LHCN-M2 (cell line): ENCODE data around the gene AARS2. TPM values are rescaled to one million over a fixed set of nuclear protein-coding genes. Genes with fewer than 3 reads are reported as not detected.
"Not testable (repeated sequence)": the region's sequence is repeated elsewhere in the genome, so short reads cannot be mapped to it uniquely, and the experiment has no call there.

ENCODE experiments used
- DNase-seq: peaks from one replicate; pipeline ENCODE4 v3.0.0-alpha.2; 2012; ENCODE audit warnings: low read depth
- total RNA-seq: library from RNA; depleted of rRNA; stranded (reverse); fragments of >200 nt; gene quantifications from 2 replicates; pipeline ENCODE4 v1.2.3, GENCODE V29; 2014

Gene AARS2
- total RNA-seq, 1 experiment from 2014 or later = 17.1 TPM

DNA sequence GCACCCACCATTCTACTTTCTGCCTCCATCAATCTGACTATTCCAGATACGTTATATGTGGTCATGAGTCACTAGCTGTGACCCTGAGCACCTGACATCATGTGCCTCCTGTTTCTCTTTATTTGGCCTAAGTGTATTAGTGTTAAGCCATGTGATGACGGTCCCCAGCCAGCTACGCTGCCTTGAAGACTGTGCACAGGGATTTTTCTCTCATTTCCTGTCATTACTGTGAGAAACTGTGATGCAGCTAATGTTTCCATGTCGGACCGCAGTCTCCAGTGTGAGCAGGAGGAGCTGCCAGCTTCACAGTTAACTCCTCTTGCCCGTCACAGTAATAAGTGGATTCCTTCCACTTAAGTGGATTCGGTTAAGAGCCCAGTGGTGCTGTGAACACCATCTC lies 19.4 kb upstream of the AARS2 start:
- DNase-seq = peak; percentile 20

DNA sequence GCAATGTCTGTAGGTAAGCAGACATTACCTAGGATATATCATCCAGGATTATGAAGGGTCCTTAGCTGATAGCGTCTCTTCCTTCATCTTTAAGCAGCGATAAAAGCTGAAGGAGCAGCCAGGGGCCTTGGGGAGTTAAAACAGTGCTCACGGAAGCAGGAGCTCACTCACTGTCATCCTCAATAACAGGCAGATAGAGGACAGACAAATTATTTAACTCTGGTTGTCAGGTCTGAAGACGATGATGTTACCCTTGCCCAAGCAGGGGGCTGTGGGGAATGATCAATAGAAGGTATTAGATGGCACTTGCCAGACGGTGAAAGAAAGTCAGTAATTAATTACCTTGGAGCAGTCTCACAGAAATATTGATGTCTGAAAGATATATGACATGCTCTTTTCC lies 16.7 kb upstream of the AARS2 start:
- no peak for DNase-seq

DNA sequence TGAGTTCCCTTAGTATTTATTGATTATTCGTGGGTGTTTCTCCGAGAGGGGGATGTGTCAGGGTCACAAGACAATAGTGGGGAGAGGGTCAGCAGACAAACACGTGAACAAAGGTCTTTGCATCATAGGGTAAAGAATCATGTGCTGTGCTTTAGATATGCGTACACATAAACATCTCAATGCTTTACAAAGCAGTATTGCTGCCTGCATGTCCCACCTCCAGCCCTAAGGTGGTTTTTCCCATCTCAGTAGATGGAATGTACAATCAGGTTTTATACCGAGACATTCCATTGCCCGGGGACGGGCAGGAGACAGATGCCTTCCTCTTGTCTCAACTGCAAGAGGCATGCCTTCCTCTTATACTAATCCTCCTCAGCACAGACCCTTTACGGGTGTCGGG lies 15.1 kb upstream of the AARS2 start:
- not testable (repeated sequence) for DNase-seq

DNA sequence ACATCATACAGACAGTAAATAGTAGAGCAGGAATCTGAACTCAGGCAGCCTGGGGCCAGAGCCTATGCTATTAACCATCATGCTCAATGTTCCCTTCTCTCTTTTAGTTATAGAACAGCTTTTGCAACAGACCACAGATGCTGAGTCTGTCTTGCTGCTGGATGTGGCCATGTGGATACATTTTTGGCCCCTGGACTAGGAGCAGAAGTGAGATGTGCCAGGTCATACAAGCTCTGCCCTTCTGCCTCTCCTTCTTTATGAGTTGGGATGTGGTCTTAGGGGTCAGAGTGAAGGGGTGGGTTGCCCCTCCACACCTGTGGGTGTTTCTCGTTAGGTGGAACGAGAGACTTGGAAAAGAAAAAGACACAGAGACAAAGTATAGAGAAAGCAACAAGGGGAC lies 14.6 kb upstream of the AARS2 start:
- no peak for DNase-seq

DNA sequence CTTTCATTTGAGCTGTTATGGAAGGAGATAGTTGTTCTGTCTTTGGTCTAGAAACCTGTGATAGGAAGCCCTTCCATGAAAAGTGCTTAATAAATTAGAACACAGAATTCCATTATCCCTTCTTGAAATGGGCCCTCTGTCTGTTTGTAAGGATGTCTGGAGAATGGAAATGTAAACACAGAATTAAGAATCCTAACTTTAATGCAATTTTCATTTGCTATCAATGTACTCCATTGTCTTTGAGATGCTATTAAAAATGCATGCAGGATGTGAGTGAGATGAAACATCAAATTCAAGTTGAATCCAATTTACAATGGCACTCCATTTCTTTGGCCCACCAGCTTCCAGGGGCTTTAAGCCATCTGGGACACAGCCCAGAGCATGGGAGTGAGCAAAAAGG lies 13.9 kb upstream of the AARS2 start:
- no peak for DNase-seq

DNA sequence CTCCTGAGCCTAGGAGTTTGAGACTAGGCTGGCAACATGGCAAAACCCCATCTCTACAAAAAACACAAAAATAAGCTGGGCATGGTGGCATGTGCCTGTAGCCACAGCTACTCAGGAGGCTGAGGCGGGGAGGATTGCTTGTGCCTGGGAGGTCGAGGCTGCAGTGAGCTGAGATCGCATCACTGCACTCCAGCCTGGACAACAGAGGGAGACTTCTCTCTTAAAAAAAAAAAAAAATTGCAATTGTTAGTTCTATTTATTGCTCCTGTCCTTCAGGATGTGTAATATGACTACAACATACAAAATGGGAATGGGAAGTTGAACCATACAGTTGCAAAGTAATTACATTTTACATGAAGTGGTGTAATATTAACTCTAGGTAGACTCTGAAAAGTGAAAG lies 8.1 kb upstream of the AARS2 start:
- no peak for DNase-seq

DNA sequence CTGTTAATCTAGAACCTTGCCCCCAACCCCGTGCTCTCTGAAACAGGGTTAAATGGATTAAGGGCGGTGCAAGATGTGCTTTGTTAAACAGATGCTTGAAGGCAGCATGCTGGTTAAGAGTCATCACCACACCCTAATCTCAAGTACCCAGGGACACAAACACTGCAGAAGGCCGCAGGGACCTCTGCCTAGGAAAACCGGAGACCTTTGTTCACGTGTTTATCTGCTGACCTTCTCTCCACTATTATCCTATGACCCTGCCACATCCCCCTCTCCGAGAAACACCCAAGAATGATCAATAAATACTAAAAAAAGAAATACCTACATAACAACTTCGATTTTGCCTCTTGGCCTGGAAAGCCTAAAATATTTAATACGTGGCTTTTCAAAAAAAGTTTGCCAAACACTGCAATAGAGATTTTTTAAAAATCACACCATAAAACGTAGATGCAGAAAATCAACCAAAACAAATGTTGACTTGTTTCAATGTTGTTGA lies 4.0 kb upstream of the AARS2 start:
- DNase-seq = not testable (repeated sequence)

DNA sequence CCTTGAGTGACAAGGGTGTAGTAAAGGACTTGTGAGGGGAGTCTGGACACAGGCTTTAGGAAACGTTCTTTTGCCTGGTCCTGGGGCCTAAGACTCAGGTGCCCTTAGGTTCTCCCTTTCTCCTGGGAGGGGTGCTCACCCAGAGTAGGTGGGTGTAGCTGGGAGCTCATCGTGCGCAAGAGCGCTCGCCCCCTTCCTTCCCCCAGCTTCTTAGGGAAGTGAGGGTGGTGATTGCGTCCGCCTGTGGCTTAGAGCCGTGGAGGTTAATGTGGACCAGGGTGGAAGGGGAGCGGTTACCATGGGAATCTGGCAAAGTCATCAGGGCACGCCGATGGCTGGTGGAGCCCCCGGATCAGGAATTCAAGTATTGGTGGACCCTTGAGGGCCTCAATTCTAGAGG lies 3.3 kb upstream of the AARS2 start:
- no peak for DNase-seq

DNA sequence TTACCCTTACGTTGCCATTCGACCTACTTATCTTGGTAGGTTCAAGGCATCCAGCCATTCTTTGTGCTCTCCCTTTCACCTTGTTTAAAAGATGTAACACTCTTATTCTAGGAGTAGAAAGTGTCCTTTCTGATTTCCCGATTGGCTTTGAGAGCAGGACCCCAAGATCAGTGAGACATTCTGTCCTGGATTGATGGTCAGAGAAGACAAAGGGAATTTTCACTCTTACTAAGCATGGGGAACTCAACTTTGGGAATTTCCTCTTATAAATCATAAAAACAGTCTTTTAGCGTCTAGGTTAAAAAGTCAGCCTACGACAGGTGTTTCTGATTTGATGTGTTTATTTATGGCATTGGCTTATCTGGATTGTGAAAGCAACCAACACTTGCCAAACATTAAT lies 2.8 kb upstream of the AARS2 start:
- no peak for DNase-seq

DNA sequence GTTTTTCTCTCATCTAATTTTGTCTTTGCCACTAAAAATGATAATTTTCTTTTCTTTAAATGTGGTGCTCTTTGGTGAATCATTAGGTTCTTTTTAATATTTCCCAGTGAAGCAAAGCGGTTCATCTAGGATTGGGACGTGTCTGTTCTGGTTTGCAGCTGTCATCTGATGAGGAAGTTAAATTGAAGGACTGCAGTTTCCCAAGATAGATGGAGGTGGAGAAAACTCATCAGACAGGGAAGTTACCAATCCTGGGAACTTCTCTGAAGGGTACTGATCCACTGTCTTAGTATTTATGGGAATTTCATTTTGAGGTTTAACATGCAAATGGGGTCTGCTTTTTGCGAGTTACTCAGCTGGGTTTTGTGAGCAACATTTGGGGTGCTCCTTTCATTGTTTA lies 2.4 kb upstream of the AARS2 start:
- no peak for DNase-seq

DNA sequence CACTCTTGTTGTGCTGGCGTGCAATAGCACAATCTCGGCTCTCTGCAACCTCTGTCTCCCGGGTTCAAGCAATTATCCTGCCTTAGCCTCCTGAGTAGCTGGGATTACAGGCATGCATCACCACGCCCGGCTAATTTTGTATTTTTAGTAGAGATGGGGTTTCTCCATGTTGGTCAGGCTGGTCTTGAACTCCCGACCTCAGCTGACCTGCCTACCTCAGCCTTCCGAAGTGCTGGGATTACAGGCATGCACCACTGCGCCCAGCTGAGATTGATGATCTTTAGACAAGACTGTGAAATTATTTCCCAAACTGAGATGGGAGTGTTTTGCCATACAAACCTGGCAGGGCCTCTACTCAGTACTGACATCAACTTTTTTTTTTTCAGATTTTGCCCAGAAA lies 1.5 kb upstream of the AARS2 start:
- not testable (repeated sequence) for DNase-seq

DNA sequence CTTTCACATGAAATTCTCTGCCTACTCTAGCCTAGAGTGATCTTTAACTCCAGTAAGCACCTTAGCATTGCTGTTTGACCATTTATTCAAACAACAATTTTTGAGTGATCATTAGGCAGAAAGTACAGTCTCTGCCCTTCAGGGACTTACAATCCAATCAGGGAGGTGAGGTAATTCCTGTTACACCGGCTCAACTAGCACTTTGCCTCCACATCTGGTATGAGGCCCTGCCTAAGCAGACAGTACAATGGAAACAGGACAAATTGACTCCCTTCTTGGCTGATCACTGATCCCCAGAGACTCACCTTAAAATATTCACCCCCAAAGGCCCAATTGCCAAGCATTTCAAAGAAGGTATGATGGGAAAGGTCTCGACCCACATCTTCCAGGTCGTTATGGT lies 1.4 kb downstream of the AARS2 start:
- DNase-seq = no peak

DNA sequence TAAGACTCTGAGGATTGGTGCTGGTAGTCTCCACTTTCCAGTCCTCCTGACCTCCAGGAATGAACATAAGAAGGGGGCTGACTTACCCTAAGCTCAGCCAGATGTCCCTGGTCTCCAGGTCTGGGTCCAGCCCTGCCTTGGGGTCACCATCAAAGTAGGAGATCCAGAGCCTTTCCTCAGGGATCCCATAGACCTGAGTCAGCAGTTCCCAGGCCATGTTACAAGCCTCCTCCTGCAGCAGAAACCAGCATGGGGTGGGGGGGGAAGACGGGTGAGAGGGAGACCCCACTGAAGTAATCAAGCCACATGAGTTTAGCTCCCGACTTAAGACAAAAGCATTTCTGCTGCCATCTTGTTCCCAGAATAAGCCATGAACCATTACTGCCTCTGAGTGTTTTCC lies 1.8 kb downstream of the AARS2 start:
- DNase-seq = no peak

DNA sequence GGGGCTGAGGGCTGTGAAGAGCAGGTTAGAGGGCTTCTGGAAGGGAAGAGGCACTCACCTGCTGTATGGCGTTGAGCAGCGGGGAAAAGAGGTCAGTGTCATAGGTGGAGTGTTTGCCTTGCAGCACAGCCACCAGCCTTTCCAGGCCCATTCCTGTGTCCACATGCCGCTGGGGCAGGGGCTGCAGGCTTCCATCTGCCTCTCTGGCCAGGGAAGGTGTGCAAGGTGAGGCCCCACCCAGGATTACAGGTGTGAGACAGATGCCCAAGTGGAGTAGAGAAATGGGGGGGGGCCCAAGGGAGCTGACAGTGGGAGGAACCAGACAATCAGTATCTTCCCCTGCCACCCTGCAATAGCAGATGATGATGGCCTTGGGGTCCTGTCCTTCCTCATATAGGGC lies 2.9 kb downstream of the AARS2 start:
- no peak for DNase-seq

DNA sequence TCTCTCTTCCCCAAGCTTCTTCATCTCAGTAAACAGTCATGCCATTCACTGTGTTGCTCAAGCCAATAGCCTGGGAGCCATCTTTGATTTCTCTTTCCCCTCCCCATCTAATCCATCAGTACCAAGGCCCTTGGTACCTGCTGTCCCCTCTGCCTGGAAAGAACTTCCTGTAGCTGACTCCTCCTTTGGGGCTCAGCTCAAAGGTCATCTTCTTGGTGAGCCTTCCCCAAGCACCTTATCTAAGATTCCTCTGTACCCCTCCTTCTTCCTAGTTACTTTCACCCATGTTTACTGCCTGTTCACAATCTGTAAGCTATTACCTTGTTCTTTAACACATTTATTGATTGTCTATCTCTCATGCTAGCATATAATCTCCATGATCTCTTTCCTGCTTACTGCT lies 3.5 kb downstream of the AARS2 start:
- DNase-seq = no peak

DNA sequence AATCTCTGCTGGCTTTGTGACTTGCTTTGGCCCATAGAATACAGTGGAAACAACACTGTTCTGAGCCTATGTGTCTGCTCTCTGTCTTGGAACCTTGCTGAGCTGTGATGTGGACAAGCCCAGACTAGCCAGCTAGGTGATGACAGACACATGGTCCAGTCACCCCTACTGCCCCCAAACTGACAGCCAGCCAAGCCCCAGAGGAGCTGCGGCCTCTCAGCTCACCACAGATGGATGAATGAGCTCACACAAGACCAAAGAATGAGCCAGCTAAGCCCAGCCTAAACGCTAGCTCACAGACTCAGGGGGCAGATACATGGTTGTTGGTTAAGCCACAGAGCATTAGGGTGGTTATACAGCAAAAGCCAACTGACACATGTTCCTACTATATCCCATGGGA lies 4.1 kb downstream of the AARS2 start:
- DNase-seq = peak; percentile 90

DNA sequence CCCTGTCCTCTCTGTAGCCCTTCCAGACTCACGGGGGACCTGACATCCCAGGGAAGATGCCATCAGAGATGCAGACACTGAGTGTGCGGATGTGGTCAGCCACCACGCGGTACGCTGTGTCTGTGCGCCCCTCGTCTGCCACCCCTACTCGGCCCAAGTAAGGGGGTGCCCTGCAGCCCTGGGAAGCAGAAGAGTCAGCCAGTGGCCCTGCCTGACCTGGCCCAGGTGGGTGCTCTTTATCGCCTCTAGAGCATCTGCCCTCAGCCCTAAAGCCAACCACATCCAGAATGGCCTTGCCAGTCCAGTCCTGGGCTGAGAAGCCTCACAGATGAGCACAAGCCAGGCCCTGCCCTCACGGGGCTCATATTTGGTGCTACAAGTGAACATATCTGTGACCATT lies 5.9 kb downstream of the AARS2 start:
- DNase-seq = no peak

DNA sequence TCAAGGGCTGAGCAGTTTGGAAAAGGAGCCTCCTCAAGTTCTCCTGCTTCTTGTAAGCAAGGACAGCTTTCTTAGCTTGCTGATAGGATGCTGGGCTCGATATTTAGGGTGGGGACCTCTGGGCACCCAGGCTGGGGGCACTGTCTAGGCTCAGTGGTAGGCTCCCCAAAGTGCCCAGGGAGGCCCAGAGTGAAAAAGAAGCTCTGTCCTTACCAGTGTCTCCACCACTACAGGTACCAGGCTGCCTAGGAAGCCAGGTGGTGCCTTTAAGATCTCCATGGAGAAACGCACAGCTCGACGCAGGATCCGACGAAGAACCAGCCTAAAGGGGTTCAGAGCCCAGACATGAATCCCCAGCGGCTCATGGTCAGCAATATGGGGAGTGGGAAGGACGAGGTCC lies 6.4 kb downstream of the AARS2 start:
- DNase-seq = no peak

DNA sequence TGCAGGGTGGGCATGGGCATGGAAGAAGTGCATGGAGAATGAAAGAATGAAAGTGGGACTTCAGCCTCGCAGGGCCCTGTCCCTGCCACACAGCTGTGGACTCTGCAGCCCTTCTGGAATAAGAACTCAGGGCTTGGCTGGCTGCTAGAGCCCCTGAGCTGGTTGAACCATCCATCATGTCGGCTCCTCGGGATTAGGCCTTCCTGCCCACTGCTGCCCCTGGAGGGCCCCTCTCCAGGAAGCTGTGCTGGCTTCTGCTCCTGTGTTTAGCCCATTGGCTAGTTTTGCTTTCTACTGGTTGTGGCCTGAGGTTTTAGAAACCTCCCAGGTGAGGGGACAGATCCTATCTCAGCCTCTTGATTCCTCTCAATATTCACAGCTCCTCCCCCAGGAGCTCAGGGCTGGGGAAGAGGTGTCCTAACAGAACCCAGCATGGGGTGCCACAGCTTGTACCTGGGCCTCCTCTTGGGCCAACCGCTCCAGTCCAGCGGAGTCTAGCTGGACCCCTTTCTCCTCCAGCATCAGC lies 7.9 kb downstream of the AARS2 start:
- no peak for DNase-seq

DNA sequence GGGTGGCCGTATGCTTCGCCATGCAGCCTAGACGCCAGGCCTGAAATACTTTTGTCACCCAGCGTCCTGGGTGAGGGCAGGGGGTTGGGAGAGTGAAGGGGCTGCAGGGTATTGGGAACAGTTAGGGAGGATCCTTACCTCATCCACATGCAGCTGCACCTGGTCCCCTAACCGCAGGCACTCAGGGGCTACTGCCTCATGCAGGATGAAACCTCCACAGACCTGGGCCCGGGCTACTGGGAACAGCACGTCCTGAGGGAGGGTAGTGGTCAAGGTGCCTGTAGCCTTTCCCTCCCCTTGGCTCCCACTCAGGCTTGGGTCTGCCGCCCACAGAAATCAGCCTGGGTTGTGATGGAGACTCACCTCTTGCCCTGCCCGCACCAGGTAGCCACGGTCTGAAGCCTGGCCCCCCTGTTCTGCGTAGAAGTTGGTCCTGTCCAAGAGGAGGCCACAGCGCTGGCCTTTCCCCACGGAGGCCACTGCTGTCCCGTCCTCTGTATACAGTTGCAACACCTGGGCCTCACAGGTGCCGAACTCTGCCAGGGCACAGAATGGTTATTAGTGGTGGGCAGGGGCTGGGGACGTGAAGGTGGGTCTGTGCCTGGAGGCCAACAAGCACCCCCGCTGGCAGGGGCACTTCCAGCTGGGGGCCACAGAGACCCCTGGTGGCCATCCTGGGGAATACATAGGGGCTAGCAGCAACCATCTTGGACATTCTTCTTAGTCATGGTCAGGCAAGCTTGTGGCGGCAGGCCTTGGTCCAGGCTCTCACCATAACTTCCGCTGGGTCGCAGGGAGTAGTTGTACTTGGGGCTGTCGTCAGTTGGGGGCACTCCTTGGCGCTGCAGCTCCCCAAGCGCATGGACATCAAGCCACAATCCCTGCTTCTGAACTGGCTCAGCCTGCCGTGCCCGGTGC lies 8.6 kb downstream of the AARS2 start:
- DNase-seq = peak; percentile 34

DNA sequence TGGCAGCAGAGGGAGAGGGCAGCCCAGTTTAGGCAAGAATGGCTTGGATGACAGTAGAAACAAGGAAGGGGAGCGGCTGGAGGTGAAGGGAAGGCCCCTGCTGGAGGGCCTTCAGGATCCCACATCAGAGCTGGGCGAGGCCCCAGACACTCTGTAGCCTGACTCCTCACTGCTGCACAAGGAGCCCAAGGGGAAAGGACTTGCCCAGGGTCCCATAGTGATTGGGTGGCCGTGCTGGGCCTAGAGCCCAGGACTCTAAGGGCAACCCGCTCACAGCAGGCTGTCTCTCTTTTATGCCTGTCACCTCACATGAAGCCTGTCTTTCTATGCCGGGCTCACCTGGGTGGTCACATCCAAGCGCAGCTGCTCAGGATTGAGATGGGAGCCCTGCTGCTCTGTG lies 9.3 kb downstream of the AARS2 start:
- no peak for DNase-seq

DNA sequence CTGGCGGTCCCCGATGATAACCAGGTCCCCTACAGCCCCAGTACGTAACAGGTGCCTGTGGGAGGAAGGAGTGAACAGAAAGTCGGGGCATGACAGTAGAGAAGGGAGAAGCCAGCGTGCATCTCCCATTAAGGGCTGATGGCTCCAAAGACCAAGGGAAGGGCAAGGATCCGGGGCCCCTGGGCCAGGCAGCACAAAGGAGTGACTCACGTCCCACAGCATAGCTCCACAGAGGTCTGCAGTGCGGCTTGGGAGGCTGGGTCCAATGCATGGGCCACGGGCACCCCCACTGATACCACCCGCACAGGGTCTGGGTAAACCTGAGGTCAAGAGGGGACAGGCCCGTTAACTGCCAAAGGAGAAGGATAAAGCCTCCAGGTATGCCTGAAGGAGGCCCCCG lies 10.3 kb downstream of the AARS2 start:
- DNase-seq = no peak
